Stimulated activated CD4-positive, alpha-beta T cell treated with anti-CD3 and anti-CD28 coated beads, Interleukin-4, amount 100 ng/mL, for 4 hours (primary cell): Measurements from ENCODE around the gene CYP20A1.
"Not testable (repeated sequence)": the region's sequence is repeated elsewhere in the genome, so short reads cannot be mapped to it uniquely, and the experiment has no call there.

Experiments
- DNase-seq, 2 experiments: peaks; one replicate each; pipeline ENCODE4 v3.0.0-alpha.2; 2020

The CYP20A1 gene, protein sequence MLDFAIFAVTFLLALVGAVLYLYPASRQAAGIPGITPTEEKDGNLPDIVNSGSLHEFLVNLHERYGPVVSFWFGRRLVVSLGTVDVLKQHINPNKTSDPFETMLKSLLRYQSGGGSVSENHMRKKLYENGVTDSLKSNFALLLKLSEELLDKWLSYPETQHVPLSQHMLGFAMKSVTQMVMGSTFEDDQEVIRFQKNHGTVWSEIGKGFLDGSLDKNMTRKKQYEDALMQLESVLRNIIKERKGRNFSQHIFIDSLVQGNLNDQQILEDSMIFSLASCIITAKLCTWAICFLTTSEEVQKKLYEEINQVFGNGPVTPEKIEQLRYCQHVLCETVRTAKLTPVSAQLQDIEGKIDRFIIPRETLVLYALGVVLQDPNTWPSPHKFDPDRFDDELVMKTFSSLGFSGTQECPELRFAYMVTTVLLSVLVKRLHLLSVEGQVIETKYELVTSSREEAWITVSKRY

DNA sequence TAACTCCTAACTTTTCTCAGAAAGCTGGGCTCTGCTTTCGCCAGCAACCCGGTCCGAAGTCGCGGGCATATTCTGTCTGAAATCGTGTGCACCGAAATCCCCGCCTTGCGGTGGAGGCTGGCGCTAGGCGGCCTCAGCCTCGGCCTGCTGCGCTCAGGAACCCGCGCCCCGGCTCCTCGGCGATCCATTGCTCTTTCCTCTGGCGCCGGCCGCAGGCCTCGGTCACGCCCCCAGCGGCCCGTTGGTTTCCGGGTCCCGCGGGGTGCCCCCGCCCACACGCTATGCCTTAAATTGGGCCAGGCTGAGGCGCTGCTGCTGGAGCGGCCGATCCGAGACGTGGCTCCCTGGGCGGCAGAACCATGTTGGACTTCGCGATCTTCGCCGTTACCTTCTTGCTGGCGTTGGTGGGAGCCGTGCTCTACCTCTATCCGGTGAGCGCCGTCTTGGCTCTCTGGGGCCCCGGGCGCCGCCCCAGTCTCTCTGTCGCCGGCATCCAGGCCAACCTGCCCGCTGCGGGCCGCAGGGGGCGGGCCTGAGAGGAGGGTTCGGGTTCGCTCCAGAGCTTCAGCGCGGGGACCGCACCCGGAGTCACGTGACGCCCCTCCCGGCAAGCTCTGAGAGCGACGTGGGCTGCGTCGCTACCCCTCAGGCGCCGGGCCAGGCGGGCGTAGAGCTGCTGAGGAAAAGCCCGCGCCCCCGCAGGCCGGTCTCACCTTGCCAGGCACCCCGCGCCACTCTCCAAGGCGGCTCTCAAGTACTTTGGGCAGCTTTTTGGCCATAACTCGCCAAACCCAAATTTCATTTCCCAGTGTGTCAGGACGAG, at the start of gene CYP20A1:
CYP20A1 (plus strand) TSS at position 315 of the 823 bp plus-strand sequence; CDS start at position 360, 45 bp downstream.
- peak; percentile 95 for DNase-seq

DNA sequence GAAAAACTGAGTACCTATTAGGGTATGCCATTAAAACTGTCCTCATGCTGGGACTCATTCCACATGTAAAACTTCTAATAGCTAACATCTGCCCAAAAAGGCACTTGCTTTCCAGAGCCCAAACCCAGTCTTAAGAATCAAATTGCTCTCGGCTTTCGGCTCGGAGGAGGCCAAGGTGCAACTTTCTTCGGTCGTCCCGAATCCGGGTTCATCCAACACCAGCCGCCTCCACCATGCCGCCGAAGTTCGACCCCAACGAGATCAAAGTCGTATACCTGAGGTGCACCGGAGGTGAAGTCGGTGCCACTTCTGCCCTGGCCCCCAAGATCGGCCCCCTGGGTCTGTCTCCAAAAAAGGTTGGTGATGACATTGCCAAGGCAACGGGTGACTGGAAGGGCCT, 48.3 kb upstream of the CYP20A1 start:
- DNase-seq, result not testable (repeated sequence)

DNA sequence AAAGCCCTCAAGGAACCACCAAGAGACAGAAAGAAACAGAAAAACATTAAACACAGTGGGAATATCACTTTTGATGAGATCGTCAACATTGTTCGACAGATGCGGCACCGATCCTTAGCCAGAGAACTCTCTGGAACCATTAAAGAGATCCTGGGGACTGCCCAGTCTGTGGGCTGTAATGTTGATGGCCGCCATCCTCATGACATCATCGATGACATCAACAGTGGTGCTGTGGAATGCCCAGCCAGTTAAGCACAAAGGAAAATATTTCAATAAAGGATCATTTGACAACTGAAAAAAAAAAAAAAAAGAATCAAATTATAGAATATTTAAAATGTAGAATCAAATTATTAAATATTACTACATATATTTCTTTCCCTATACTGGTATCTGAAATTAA, 47.8 kb upstream of the CYP20A1 start:
- DNase-seq, result not testable (repeated sequence)

DNA sequence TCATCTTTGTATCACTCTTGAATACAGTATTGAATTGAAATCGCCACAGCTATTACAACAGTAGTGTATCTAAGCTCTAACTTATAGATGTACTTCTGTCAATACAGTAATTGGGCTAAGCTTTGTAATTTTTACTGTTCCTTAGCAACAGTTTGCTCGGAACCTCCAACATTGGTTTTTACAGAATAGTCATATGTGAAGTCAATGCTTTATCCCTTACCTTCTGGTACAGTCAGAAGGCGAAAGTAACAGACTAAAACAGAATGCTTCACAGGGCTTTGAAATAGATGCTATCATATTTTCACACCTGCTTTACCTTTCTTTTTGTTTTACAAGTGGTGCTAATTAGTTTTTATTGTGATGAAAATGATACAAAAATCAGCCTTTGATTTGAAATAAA, 46.9 kb upstream of the CYP20A1 start:
- DNase-seq, result no peak

DNA sequence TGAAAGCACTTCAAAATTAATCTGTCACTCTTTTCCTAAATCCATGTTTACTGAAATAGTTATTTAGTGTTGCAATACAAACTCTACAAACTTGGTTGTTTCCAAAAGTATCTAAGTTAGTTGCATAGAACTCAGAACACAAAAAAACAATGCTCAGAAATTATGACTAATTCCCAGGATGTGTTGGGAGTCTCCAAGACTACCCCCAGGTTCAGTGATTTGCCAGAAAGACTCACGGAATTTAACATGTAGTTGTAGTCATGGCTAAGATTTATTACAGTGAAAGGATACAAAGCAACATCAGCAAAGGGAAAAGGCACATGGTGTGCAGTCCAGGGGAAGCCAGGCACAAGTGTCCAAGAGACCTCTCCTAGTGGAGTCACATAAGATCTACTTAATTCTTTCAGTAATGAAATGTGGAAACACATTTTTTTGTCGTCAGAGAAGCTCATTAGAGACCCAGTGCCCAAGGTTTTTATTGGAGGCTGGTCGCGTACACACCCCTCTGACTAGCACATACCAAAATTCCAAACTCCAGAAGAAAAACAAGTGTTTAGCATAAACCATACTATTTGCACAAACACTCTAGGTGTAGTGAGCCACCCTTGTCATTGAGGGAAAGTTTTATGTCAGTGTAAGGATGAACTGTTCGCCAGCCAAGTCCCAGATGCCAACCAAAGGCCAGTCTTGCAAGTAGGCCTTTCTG, 43.3 kb upstream of the CYP20A1 start:
- no peak for DNase-seq

DNA sequence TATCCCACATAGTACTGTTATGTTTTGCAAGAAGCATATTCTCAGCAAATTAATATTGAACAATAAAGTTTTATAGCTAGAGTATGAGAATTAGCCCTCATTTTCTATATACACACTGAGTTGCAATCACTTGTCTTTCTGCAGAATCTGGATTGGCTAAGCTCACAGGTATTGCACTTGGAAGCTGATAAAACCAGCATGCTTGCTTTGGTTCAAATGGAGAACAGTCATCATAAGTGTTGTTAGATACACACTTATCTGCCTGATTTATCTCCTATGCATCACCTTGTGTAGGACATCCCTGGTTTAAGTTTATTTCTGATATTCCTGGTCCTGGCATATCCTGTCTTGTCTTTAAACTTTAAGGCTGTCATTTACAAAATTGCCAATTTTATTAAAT, 38.0 kb upstream of the CYP20A1 start:
- DNase-seq, result no peak

DNA sequence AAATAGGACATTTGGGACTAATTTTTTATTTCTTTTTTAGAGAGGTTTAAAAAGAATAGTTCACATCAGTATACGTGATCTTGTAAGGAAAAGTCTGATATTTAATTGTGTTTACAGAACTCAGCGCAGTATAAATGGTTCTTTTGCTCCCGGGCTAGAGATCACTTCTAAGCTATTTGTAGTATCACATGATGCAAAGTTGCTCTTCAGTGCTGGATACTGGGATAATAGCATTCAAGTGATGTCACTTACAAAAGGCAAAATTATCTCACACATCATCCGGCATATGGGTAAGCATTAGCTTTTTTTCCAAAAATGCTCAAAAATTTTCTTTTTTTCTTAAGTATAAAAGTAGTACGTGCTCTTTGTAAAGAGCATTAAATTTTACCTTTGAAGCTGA, 37.4 kb upstream of the CYP20A1 start:
- no peak for DNase-seq

DNA sequence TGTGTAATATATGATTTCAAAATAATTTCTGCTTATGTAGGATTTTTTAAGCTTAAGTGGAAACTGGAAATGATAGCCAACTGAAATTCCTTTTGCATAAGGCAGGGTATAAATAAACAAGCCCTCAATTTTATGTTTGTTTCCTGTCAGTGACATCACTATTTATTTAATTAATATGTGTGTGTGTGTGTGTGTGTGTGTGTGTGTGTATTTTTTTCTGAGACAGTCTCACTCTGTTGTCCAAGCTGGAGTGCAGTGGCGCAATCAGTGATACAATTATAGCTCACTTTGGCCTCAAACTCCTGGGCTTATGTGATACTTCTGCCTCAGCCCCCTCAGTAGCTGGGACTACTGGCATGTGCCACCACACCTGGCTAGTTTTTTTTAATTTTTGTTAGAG, 29.3 kb upstream of the CYP20A1 start:
- DNase-seq, result no peak

DNA sequence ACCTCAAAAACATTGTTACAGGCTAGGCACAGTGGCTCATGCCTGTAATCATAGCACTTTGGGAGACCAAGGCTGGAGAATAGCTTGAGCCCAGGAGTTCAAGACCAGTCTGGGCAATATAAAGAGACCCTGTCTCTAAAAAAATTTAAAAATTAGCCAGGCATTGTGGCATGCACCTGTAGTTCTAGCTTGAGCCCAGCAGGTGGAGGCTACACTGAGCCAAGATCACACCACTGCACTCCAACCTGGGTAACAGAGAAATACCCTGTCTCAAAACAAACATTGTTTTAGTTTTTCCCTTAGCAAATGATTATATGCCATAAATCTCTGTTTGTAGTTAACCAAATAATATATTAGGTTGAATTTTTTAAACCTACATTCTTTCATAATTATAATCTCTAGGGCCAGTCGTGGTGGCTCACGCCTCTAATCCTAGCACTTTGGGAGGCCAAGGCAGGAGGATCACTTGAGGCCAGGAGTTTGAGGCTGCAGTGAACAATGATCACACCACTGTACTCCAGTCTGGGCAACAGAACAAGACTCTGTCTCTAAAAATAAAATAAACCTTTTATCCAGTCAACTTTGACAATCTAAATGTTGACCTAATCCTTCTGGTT, 13.3 kb upstream of the CYP20A1 start:
- DNase-seq, result peak; percentile 13 to 16

DNA sequence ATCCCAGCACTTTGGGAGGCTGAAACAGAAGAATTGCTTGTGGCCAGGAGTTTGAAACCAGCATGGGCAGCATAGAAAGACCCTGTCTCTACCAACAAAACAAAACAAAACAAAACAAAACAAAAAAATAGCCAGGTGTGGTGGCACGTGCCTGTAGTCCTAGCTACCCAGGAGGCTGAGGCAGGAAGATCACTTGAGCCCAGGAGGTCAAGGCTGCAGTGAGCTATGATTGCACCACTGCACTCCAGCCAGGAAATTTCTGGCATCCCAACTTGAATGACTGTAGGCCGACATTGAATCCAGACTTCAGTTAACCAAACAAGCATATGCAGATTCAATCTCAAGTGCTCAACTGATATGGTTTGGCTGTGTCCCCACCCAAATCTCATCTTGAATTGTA, 9.1 kb upstream of the CYP20A1 start:
- DNase-seq, result not testable (repeated sequence)

DNA sequence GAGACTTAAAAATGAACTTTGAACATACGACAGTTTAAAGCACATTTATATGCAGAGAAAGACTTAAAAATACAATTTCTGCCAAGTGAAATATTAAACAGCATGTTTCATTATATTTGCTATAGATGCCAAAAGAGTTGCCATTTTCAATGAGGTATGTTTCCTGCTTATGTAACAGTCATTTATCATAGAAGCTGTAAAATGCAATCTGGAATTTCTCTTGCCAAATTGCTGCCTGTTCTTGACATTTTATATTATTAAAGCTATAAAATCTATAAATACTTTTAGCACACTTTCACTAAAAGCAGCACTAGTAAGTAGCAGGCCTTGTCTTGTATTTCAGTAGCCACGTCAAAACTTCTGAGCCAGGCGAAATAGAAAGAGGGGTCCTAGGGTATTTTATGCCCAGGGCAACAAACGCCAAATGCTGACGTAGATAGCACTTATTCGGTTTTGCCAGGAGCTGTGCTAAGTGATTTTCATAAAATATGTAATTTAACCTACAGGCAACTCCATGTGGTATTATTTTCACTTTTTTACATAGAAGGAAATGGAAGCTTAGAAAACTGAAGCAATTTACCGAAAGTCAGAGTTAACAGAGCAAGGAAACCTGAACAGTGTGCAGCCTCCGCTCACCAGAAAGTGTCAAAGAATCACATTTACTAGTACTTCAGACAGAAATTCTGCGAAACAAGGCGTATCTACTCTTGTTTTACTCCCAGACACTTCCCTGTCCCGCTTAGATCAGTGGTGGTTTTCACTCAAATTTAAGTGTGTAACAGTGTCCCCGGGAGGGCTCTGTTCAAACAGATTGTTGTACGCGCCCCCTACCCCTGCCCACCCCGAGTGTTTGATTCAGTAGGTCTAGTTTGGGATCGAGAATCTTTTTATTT, 1.2 kb upstream of the CYP20A1 start:
- DNase-seq, result no peak

DNA sequence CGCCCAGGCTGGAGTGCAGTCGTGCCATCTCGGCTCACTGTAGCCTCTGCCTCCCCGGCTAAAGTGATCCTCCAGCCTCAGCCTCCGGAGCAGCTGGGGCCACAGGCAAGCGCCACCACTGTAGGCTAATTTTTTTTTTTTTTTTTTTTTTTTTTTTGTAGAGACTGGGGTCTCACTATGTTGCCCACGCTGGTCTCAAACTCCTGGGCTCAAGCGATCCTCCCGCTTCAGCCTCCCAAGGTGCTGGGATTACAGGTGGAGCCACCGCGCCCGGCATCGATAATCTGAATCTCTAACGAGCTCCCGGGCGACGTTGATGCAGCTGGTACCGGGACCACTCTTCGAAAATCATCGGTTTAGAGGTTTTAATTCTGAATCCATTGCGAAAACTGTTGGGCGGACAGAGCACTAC, 520 bp upstream of the CYP20A1 start:
- peak in 1 of 2 experiments; percentile 3 for DNase-seq

DNA sequence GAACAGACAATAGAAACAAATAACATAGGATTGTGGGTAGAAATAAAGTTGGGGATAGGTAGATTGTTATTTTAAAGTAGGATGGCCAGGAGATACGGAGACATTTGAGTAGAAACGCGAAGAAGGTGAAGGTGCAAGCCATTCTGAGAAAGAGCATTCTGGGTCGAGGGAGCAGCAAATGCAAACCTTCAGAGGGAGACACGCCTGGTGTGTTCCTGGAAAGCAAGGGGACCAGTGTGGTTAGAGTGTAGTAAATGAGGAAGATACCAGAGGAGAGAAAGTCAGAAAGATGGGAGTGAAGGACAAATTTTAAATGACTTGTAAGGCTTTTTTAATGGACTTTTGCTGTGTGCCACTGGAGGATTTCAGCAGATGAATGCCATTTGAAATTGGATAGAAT, 1.7 kb downstream of the CYP20A1 start:
- DNase-seq, result no peak

DNA sequence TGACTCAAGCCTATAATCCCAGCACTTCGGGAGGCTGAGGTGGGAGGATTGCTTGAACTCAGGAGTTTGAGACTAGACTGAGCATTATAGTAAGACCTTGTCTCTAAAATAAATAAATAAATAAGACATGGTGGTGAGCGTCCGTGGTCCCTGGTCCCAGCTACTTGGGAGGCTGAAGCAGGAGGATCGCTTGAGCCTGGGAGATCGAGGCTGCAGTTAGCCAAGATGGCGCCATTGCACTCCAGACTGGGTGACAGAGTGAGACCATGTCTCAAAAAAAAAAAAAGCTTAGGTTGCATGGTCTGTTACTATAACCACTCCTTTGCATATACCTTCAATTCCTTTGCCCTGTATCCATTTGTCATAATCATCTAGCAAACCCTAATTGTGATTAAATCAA, 3.7 kb downstream of the CYP20A1 start:
- DNase-seq, result no peak

DNA sequence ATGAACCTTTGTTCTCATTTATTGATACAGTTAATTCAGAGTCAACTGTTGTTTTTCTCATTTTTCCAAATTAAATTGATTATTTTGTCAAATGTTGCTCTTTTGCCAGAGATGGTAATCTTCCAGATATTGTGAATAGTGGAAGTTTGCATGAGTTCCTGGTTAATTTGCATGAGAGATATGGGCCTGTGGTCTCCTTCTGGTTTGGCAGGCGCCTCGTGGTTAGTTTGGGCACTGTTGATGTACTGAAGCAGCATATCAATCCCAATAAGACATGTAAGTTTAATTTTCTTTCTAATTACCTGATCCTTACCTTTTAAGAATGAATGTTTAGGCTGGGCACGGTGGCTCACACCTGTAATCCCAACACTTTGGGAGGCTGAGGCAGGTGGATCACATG, 7.8 kb downstream of the CYP20A1 start:
- DNase-seq, result no peak

DNA sequence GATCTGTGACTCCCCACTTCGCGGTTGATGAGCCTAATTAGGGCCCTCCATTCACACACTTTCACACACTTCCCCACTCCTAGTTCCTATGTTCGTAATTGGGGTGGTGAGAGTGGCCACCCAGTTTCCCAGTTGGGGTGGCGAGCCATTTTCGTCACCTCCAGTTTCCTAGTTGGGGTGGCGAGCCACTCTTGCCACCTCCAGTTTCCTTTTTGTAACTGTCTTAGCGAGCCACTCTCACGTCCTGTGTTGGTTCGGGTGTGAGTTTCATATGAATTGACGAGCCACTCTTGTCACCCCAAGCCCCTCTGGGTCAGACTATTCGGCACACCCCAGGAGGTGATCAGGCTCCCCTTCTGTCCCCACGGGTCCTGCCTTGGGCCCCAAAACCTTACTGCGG, 14.0 kb downstream of the CYP20A1 start:
- DNase-seq, result no peak

DNA sequence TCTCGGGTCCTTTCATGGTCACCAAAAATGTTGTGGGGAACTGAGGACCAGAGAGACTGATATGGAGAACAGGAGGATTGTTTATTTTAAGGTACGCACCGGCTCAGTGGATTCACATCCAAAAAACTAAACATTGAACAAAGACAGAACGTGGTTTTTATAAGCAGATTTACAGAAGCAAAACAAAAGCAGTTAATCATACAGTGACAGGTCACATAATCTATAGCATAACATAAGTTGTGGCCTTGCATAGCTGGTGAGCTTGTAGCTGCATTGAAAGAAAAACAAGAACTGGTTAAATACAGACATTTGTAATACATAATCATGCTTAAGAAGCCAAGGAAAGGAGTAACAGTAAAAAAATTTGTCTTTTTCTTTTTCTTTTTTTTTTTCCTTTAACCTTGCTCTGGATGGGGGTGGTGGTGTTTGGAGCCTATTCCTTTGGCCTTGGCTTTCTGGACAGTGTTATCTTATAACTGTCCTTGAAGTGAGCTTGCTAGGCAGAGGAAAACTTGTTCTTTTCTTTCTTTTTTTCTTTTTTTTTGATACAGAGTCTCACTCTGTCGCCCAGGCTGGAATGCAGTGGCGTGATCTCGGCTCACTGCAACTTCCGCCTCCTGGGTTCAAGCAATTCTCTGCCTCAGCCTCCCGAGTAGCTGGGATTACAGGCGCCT, 14.7 kb downstream of the CYP20A1 start:
- DNase-seq, result not testable (repeated sequence)

DNA sequence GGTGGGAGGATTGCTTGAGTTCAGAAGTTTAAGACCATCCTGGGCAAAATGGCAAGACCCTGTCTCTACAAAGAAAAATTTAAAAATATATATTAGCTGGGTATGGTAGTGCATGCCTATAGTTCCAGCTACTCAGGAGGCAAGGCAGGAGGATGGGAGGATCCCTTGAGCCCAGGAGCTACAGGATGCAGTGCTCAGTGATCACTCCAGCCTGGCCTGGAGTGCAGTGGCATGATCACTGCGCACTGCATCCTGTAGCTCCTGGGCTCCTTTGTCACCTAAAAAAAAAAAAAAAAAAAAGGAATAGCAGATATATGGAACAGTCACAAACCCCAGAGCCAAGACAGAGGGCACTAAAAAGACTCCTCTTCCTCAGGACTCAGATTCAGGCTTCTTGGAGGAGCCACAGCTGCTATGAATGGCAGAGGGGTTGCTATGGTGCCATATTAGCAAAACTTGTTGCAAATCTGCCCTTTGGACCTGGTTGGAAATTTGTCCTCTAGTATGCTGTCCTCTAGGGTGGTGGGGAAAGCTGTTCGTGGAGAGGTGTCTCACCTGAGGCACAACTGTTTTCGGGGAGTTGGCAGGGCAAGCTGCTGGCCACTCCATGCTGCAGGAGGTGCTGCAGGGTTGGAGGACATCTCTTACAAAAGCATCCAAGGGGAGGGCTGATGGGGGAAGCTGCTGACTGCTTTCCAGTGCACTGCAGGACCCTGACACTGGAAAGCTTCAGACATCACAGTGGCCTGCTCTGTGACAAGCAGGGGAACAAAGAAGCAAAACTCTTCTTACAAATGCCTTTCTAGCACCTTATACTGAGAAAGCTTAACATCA, 22.7 kb downstream of the CYP20A1 start:
- DNase-seq, result no peak

DNA sequence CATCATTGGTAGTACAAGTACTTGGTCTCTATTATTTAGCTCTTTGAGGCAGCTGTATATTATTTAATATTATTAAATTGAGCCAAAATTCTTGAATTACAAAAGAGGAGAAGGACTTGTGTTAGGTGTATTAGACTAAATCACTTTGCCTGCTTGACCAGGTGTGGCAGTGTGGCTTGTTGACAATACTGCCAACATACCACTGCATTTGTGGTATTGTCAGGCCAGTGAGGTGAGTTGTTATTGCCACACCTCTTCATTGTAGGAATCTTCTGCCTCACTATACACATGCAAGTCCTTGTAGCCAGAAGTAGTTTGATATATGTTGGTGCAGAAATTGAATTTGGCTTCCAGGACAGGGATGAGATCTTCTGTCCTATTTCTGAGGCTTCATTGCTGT, 40.5 kb downstream of the CYP20A1 start:
- no peak for DNase-seq

DNA sequence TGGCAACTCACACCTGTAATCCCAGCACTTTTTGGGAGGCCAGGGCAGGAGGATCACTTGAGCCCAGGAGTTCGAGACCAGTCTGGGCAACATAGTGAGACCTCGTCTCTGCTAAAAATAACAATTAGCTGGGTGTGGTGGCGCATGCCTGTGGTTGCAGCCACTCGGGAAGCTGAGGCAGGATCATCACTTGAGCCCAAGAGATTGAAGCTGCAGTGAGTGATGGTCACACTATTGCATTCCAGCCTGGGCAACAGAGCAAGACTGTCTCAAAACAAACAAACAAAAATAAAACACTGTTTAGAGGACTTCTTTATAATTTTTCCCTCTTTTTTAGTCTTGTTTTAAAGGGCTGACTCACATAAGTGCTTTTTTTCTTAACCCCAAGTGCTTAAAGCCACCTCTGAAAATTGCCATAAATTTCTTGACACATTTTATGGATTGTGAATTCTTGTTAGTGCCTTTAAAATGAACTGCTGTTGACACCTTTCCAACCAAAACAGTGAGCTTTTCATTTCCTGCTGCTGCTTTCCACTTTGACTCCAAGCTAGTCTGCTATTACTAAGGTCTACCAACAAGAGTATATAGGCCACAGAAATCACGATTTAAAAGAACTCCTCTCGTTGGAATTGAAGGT, 41.7 kb downstream of the CYP20A1 start:
- no peak for DNase-seq
